Measurements from ENCODE around the gene CLSTN1. TPM values are rescaled to one million over a fixed set of nuclear protein-coding genes. Genes with fewer than 3 reads are reported as not detected.
A peak's percentile ranks its signal among the peaks of the same experiment; 100 is the strongest.
"Not testable (repeated sequence)": the region's sequence is repeated elsewhere in the genome, so short reads cannot be mapped to it uniquely, and the experiment has no call there.

CLSTN1 gene
- total RNA-seq, 1 donor from 2014 or later: 179 TPM

- TF ChIP-seq CTCF (IDR thresholded peaks at IDR 0.05): no peak
- no peaks in the 10 kb centered on the region for H3K9me3 Mint-ChIP-seq (ENCODE audit: unreplicated experiment)
- peaks cover 22% of the 10 kb centered on the region for H3K36me3 Mint-ChIP-seq (ENCODE audit: unreplicated experiment)
- no peaks in the 10 kb centered on the region for H3K27me3 Mint-ChIP-seq (ENCODE audit: unreplicated experiment)
- no peak for DNase-seq (ENCODE audit: extremely low spot score, unreplicated experiment)
- peaks cover 22% of the 10 kb centered on the region for H3K4me1 Mint-ChIP-seq (ENCODE audit: unreplicated experiment)
- H3K4me3 Mint-ChIP-seq (ENCODE audit: unreplicated experiment): no peak overlapping the region
- peak overlapping the region; percentile 18 for H3K27ac Mint-ChIP-seq (ENCODE audit: unreplicated experiment)
Observed at GRCh38 chr1:9753121-9753531, 70.6 kb downstream of the CLSTN1 start.

GRCh38 chr1:9751971-9752370 is 71.8 kb downstream of the CLSTN1 start:
- Mint-ChIP-seq H3K27ac (ENCODE audit: unreplicated experiment) (no peak overlapping the region), H3K36me3 (ENCODE audit: unreplicated experiment) (peaks cover 24% of the 10 kb centered on the region), H3K9me3 (ENCODE audit: unreplicated experiment) (no peaks in the 10 kb centered on the region), H3K4me1 (ENCODE audit: unreplicated experiment) (peaks cover 22% of the 10 kb centered on the region), H3K27me3 (ENCODE audit: unreplicated experiment) (no peaks in the 10 kb centered on the region), H3K4me3 (ENCODE audit: unreplicated experiment) (no peak overlapping the region)
- no peak for DNase-seq (ENCODE audit: extremely low spot score, unreplicated experiment)
- no peak for TF ChIP-seq CTCF (IDR thresholded peaks at IDR 0.05)

- H3K4me1 Mint-ChIP-seq (ENCODE audit: unreplicated experiment): peaks cover 6% of the 10 kb centered on the region
- H3K27ac Mint-ChIP-seq (ENCODE audit: unreplicated experiment): no peak overlapping the region
- no peaks in the 10 kb centered on the region for H3K27me3 Mint-ChIP-seq (ENCODE audit: unreplicated experiment)
- TF ChIP-seq CTCF (IDR thresholded peaks at IDR 0.05): no peak
- H3K9me3 Mint-ChIP-seq (ENCODE audit: unreplicated experiment): no peaks in the 10 kb centered on the region
- H3K4me3 Mint-ChIP-seq (ENCODE audit: unreplicated experiment): no peak overlapping the region
- peaks cover 24% of the 10 kb centered on the region for H3K36me3 Mint-ChIP-seq (ENCODE audit: unreplicated experiment)
- no peak for DNase-seq (ENCODE audit: extremely low spot score, unreplicated experiment)
Observed at GRCh38 chr1:9749361-9749760, 74.4 kb downstream of the CLSTN1 start.

- H3K4me3 Mint-ChIP-seq (ENCODE audit: unreplicated experiment); DNase-seq (ENCODE audit: extremely low spot score, unreplicated experiment); H3K4me1 Mint-ChIP-seq (ENCODE audit: unreplicated experiment); H3K9me3 Mint-ChIP-seq (ENCODE audit: unreplicated experiment); H3K27me3 Mint-ChIP-seq (ENCODE audit: unreplicated experiment); H3K27ac Mint-ChIP-seq (ENCODE audit: unreplicated experiment): not testable (repeated sequence)
- peaks cover 31% of the 10 kb centered on the region for H3K36me3 Mint-ChIP-seq (ENCODE audit: unreplicated experiment)
Observed at GRCh38 chr1:9748391-9748790, 75.4 kb downstream of the CLSTN1 start.

- Mint-ChIP-seq H3K36me3 (ENCODE audit: unreplicated experiment) (peaks cover 41% of the 10 kb centered on the region), H3K4me3 (ENCODE audit: unreplicated experiment) (no peak overlapping the region), H3K27me3 (ENCODE audit: unreplicated experiment) (no peaks in the 10 kb centered on the region), H3K9me3 (ENCODE audit: unreplicated experiment) (no peaks in the 10 kb centered on the region), H3K4me1 (ENCODE audit: unreplicated experiment) (no peaks in the 10 kb centered on the region), H3K27ac (ENCODE audit: unreplicated experiment) (no peak overlapping the region)
- DNase-seq (ENCODE audit: extremely low spot score, unreplicated experiment): no peak
- no peak for TF ChIP-seq CTCF (IDR thresholded peaks at IDR 0.05)
Observed at GRCh38 chr1:9746651-9747050, 77.1 kb downstream of the CLSTN1 start.

GRCh38 chr1:9746211-9746610 is 77.6 kb downstream of the CLSTN1 start:
- no peak overlapping the region for H3K27ac Mint-ChIP-seq (ENCODE audit: unreplicated experiment)
- H3K4me3 Mint-ChIP-seq (ENCODE audit: unreplicated experiment): no peak overlapping the region
- H3K4me1 Mint-ChIP-seq (ENCODE audit: unreplicated experiment): no peaks in the 10 kb centered on the region
- H3K36me3 Mint-ChIP-seq (ENCODE audit: unreplicated experiment): peaks cover 38% of the 10 kb centered on the region
- H3K9me3 Mint-ChIP-seq (ENCODE audit: unreplicated experiment): no peaks in the 10 kb centered on the region
- H3K27me3 Mint-ChIP-seq (ENCODE audit: unreplicated experiment): no peaks in the 10 kb centered on the region
- no peak for TF ChIP-seq CTCF (IDR thresholded peaks at IDR 0.05)
- DNase-seq (ENCODE audit: extremely low spot score, unreplicated experiment): no peak

Measured in osteocyte (in vitro differentiated cells).